Stromal cell of bone marrow (primary cell): ENCODE measurements around the gene CUL1.

ENCODE experiments used
- DNase-seq: peaks from one replicate; pipeline ENCODE4 v3.0.0-alpha.2; 2012; ENCODE audit warnings: low read depth

The CUL1 gene

GRCh38 chr7:148718431-148718830 lies 19.7 kb downstream of the CUL1 start:
- DNase-seq, result no peak

DNA sequence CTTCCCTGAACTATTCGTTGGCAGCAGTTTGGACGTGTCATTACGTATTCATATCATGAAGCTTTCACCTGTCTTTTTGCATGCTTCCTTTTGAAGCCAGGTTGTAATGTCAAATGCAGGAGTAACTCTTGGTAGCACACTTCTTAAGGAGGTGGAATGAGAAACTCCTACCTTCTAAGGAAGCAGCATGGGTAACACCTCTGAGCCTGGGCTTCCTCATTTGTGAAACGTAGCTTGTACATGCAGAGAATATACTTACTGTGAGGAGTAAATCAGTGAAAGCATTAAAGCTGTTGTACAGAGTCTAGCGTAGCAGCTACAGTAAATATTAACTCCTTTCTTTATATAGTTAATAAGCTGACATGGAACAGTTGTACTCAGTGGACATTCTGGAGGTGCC lies 21.1 kb downstream of the CUL1 start:
- DNase-seq, result no peak

GRCh38 chr7:148720472-148720871 lies 21.8 kb downstream of the CUL1 start:
- no peak for DNase-seq

DNA sequence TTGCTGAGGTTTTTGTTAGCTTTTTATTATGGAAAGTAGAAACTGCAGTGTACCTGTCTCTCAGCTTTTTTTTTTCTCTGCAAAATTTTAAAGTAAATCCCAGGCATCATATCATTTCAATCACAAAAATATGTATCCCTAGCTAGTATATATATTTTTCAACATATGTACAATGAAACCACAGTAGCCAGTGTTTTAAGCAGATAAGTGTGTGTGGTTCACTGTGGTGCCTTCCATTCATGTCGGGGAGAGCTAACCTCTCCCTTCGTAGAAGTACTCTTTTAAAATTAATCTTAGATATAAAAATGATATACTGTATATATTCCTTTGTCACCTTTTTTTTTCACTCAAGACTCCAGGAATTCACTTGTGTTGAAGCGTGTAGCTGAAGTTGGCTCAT lies 22.7 kb downstream of the CUL1 start:
- DNase-seq, result no peak

GRCh38 chr7:148722340-148723165 lies 23.9 kb downstream of the CUL1 start:
- no peak for DNase-seq

GRCh38 chr7:148723166-148723559 lies 24.5 kb downstream of the CUL1 start:
- DNase-seq, result no peak

DNA sequence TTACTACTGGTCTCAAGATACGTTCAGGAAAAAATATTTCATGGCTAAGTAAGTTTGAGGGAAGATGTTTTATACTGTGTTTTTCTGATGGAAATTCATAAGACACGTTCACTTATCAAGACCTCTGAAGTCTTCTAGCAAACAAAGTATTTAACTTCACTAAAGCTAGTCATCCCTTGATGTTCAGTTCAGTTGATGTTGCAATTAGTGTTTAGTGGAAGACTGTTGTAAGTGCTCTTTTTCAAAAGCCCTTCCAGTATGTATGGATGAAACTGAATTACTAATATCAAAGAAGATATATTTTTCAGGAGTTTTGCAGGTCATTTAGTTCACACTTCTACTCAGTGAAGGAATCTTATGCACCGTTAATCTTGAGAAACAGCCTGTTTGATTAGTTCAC lies 25.1 kb downstream of the CUL1 start:
- DNase-seq, result no peak

DNA sequence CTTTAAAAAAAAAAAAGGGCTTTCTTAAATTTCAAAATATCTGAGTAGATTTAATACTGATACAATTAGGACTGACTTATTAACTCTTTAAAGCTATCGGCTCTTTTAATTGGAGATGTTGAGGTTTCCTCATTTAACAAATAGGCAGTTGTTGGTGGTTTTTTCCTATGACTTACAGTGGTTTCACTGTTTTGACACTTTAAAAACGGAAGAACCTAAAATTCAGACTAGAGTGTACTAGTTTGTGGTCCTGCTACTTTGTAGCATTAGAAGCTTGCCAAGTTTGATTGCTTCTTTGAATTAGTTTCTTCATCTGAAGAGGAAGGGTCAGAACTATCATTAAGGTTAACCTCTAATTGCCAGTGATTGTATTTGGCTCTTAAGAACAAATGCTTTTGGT lies 27.7 kb downstream of the CUL1 start:
- DNase-seq, result no peak

DNA sequence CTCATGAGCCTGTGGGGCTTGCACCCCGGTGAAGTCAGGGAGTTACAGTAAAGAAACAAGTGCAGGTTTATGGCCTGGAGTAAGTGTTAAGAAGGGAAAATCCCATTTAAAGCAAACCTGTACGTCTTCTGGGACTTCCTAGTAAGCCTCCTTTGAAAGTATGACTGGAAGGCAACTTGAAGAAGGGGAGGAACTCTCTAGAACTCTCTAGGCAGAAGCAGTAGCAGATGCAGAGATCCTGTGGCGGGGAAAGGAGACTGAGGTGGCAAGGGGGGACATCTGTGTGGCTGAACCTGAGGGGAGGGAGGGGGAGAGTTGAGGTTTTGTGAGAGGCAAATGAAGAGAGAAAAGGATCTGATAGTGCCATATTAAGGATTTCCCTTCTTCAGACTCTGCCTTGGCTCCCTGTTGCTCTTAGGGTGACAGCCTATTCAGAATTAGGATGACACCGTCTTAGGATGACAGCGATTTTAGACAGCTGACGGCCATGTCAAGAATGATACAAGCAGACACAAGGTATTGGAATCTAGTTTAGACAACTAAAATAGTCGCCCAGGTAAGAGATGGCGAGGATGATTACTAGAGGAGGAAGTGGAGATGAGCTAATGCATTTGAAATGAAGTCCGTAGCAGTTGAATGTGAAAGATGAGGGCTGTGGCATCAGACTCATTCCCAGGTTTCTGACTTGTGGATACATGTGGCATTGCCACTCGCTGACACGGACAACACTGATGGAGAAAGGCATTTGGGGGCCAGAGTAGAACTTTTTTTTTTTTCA lies 29.0 kb downstream of the CUL1 start:
- DNase-seq, result no peak

DNA sequence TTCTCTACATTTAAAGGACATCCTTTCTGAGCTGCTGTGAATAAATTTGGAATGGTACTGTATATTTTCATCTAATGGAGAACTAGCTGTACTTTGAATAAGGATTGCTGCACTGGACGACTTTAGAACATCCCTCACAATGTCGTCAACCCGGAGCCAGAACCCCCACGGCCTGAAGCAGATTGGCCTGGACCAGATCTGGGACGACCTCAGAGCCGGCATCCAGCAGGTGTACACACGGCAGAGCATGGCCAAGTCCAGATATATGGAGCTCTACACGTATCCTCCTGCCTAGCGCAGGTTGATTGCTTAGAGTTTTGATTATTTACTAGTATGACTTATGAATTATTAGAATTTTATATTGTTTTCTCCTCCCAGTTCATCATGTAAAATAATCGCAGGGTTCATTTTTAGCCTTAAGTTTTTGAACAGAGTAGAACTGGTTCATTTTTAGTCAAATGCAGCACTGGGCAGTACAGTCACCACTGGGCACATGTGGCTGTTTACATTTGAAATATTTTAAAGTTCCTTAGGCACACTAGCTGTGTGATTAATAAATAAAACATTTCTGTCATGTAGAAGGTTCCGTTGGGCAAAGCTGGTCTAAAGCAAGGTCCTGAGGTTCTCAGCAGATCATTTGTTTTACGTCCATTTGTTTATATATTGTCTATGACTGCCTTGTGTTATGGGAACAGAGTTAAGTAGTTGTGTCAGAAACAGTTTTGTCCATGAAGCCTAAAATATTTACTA lies 31.5 kb downstream of the CUL1 start:
- no peak for DNase-seq

DNA sequence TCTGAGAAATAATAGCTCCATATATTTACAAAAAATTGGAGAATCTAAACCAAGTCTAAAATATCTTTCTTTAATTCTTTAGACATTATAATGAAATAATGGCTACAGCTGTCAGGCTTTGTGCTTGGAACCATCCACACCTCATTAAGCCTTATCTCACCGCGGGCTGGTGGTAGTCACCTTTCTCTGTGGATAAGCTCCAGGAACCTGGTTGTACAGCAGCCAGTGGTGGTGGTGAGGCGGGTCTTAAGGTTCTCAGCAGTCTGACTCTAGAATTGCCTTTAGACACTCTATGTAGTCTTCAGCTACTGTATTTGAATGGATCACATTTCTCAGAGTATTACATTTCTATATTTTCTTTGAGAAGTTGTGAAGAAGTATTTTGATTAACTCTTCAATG lies 34.2 kb downstream of the CUL1 start:
- DNase-seq, result no peak

GRCh38 chr7:148733496-148733895 lies 34.8 kb downstream of the CUL1 start:
- DNase-seq, result no peak

GRCh38 chr7:148735141-148735540 lies 36.4 kb downstream of the CUL1 start:
- no peak for DNase-seq

GRCh38 chr7:148735967-148736366 lies 37.3 kb downstream of the CUL1 start:
- no peak for DNase-seq

GRCh38 chr7:148738737-148739535 lies 40.2 kb downstream of the CUL1 start:
- no peak for DNase-seq

- no peak for DNase-seq
Measured at GRCh38 chr7:148746135-148746534, 47.4 kb downstream of the CUL1 start.

DNA sequence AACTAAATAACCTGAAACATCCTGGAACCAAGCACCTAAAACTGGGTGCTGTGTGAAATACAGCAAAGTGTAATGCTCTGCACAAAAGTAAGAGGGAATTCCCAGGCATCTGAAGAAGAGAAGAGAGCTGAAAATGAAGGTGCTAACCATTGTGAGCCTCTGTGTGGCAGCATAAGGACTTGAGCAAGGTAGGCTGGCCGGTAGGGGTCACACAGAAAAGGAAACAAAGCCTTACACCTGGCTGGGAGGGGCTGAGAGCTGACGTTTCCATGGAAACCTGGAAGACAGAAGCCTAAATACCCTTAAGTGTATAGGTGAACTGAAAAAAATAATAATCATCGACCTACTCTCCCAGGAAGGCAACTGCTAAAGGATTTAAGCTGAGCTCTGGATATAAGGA lies 48.6 kb downstream of the CUL1 start:
- DNase-seq, result no peak

- no peak for DNase-seq
Measured at GRCh38 chr7:148750442-148751355, 52.0 kb downstream of the CUL1 start.

GRCh38 chr7:148753224-148753623 lies 54.5 kb downstream of the CUL1 start:
- DNase-seq, result no peak

DNA sequence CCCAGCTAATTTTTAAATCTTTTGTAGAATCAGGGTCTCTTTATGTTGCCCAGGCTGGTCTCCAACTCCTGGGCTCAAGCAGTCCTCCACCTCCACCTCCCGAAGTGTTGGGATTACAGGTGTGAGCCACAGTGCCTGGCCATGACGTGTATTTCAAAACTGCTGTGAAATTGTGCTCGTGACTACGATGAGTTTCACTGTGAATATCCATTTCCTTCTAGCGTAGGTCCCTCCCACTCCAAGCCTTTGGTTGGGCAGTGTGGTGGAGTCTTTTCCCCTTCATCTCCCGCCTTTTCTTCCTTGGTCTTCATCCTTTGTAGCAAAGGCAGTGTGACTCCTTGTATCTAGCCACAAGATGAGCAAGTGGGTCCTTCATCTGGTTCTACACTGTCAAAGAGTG lies 56.2 kb downstream of the CUL1 start:
- no peak for DNase-seq
